ENCODE measurements around the gene PSTPIP1. TPM values are rescaled to one million over a fixed set of nuclear protein-coding genes. Genes with fewer than 3 reads are reported as not detected.
A peak's percentile ranks its signal among the peaks of the same experiment; 100 is the strongest.

Gene PSTPIP1
- total RNA-seq, 2 donors from 2014 or later = 141 to 152 TPM

DNA sequence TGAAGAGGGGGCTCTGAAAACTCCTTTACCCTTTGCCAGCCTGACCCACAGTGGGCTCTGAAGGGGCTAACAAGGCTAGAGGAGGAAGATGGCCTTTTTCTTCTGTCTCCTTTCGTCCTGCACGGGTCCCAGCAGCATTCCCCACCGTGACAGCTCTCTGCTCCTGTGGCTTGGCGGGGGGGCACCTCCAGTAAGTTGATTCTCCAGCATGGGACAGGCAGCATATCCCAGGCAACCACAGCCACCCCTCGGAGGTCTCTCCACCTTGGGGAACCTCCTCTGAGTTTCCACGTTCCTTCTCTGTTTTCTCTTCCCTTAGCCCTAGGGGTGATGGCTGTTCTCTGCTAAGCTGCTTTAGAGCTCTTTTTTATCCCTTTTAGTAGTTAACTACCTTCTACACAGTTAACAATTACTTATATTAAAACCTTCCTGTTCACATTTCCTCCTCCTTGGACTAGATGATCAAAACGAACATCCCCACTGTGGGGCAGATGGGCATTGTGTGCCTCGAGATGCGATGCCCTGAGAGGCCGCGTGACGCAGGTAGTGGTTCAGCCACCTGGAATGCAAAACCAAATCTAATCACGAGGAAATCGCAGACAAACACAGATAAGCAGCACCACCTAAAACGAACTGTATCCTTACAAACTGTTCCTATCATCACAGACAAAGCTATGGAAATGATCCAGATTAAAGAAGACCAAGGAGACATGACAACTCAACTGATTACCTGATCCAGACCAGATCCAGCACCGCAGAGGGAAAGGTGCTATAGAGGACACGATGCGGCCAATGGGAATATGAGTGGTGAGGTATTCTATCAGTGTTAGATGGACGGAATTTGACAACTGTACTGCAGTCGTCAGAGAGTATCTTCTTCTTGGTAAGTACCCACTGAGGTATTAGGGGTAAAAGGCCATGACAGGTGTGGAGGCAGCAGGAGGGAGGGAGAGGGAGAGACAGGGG lies 48.3 kb downstream of the PSTPIP1 start:
- no peaks in the 10 kb centered on the region for H3K4me1 Mint-ChIP-seq (ENCODE audit: low read depth)
- no peaks in the 10 kb centered on the region for H3K27me3 Mint-ChIP-seq (ENCODE audit: low read depth)
- H3K4me3 Mint-ChIP-seq = no peak overlapping the region
- peak overlapping the region; percentile 7 for H3K27ac Mint-ChIP-seq
- H3K9me3 Mint-ChIP-seq = no peaks in the 10 kb centered on the region
- H3K36me3 Mint-ChIP-seq (ENCODE audit: insufficient read depth in 2 of 2) = peaks cover 11 to 12% of the 10 kb centered on the region in 2 donors
- no peak for DNase-seq
- peak in 1 of 2 donors; percentile 3 for ATAC-seq (replicated peaks in 1 of 2)

DNA sequence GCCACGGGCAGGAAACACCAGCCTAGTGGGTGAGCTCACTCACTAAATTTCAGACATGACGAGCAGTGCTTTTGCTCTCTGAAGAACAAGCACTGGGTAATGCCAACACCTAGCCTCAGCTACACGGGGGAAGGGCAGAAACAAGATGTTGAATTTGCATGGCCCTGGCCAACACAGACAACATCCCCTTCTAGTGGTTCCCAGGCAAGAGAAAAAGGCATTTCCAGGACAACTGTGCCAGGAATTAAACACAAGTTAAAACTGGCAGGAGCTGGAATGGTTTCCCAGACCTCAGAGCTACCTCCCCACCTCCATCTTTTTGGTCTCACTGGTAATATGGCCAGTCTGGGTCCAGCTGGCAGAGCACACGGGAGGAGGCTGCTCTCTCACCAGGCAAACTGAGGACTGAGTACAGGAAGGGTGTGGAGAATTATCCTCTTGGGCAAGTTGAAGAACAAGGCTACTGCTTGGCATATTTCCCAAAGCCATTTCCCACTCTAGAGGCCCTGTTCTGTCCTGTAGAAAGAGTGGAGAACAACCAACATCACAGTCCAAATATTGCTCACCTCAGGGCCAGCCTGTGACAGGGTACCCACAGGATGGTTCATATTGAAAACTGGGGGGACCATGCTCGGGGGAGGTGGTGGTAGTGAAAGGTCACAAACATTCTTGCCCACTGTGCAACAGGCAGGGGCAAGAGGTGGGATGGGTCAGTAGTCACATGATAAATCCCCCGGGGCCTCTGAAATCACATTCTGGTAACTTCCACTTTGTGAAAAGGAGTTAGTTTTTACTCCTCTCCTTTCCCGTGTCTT lies 49.5 kb downstream of the PSTPIP1 start:
- peak; percentile 18 to 20 for ATAC-seq (replicated peaks in 1 of 2)
- Mint-ChIP-seq H3K27ac (no peak overlapping the region), H3K27me3 (ENCODE audit: low read depth) (no peaks in the 10 kb centered on the region), H3K36me3 (ENCODE audit: insufficient read depth in 2 of 2) (peaks cover 11 to 12% of the 10 kb centered on the region in 2 donors), H3K4me3 (no peak overlapping the region), H3K9me3 (no peaks in the 10 kb centered on the region), H3K4me1 (ENCODE audit: low read depth) (no peaks in the 10 kb centered on the region)
- DNase-seq = no peak

DNA sequence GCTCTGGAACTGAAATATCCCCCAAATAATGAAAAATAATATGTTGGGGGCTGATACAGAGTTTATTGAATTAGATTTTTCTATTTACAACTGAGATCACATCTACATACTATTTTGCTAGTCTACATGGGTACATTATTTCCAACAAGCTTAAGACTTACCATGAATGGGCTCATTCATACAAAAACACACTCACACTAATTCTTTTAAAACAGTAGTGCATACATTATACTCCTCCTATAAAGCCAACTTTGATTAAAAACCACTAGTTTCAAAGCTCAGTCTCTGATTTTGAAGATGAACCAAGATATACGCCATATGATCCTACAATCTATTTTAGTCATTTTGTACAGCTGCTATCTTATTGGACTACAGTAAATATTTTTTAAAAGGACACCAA lies 51.1 kb downstream of the PSTPIP1 start:
- peak overlapping the region; percentile 25 for H3K27ac Mint-ChIP-seq
- H3K4me3 Mint-ChIP-seq = no peak overlapping the region
- no peak for ATAC-seq (replicated peaks in 1 of 2)
- H3K36me3 Mint-ChIP-seq (ENCODE audit: insufficient read depth in 2 of 2) = peaks cover 7 to 14% of the 10 kb centered on the region in 2 donors
- H3K9me3 Mint-ChIP-seq = no peaks in the 10 kb centered on the region
- DNase-seq = no peak
- no peaks in the 10 kb centered on the region for H3K27me3 Mint-ChIP-seq (ENCODE audit: low read depth)
- no peaks in the 10 kb centered on the region for H3K4me1 Mint-ChIP-seq (ENCODE audit: low read depth)

DNA sequence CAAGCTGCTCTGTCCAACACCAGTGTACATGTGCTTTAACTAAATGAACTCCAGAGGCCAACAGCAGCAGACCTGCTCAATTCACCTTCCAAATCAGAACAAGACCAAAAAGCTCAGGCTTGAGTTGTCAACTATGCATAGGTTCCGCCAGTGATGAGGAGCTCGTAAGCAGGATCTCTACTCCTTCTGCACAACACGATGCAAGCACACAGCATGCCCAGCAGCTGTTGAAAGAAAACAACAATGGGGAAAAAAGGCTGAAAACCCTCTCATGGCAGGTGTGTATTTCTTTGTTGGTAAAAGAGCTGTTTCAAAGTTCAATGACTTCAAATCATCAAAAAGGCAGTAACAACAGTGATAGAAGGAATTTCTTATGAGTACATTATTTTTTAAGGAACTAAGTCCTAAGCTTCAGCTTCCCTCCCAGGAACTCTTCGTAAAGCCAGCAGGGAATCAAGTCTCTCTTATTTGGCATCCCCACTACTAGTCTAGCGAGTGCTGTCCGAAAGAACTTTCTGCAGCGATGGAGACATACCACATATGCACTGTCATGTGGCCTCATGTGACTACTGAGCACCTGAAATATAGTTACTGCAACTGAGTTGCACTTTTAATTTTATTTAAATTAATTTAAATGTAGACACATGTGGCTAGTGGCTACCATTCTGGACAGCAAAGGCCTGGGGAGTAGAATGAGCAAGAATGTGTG lies 51.9 kb downstream of the PSTPIP1 start:
- Mint-ChIP-seq H3K36me3 (ENCODE audit: insufficient read depth in 2 of 2) (peaks cover 7 to 14% of the 10 kb centered on the region in 2 donors), H3K27me3 (ENCODE audit: low read depth) (no peaks in the 10 kb centered on the region), H3K27ac (no peak overlapping the region), H3K4me1 (ENCODE audit: low read depth) (no peaks in the 10 kb centered on the region), H3K4me3 (no peak overlapping the region), H3K9me3 (no peaks in the 10 kb centered on the region)
- ATAC-seq (replicated peaks in 1 of 2) (no peak), DNase-seq (no peak)

DNA sequence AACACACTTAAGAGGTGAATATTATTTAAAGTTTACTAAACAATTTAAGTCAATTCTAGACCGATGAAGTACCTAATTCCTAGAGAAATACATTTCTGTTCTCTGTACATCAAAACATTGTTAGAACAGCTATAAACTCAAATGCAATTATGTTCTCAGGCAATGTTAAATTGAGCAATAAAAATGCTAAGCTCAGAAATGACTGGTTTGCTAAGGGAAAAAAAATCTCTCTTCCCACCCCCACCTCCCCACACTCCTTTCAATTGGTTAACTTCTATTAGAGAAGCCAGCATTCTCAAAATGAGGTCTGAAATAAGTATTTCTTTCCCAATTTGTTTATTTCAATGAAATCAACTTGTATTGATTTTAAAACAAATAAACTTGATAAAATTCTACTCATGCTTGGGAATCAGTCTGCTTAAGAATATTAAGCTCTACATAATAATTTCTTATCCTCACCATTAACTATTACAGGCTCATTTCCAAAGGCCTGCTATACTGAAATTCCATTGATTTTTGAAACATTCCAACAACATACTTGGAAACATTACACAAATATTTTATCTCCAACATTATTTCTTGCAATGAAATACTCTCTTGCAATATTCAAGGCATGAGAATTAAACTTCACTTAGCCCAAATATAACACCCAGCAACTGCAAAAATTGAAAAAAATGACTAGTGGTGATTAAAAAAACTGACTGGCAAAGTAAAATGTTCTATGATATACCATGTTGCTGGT lies 53.4 kb downstream of the PSTPIP1 start:
- no peaks in the 10 kb centered on the region for H3K9me3 Mint-ChIP-seq
- H3K27me3 Mint-ChIP-seq (ENCODE audit: low read depth) = no peaks in the 10 kb centered on the region
- no peaks in the 10 kb centered on the region for H3K4me1 Mint-ChIP-seq (ENCODE audit: low read depth)
- H3K27ac Mint-ChIP-seq = peak overlapping the region; percentile 40
- ATAC-seq (replicated peaks in 1 of 2) = no peak
- no peak for DNase-seq
- no peak overlapping the region for H3K4me3 Mint-ChIP-seq
- H3K36me3 Mint-ChIP-seq (ENCODE audit: insufficient read depth in 2 of 2) = peaks cover 11 to 14% of the 10 kb centered on the region in 2 donors

DNA sequence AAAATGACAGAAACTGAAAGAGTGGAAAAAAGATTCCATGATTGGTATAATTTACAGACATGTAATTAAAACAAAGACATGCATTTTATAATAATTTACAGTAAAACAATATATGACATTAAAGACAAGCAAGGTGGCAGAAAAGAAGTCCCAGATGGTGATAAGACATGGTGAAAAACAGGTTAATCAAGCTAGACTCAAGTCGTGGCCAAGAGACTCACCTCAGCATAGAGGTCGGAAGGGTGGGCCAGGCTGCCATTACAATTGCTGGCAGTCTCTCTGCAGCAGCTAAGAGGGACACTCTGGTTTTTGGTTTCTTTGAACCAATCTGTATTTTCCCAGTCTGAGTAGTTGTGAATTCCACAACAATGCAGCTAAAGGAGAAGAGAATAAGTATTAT lies 57.6 kb downstream of the PSTPIP1 start:
- ATAC-seq (replicated peaks in 1 of 2) = no peak
- no peak overlapping the region for H3K4me3 Mint-ChIP-seq
- H3K4me1 Mint-ChIP-seq (ENCODE audit: low read depth) = peaks cover 16% of the 10 kb centered on the region
- H3K36me3 Mint-ChIP-seq (ENCODE audit: insufficient read depth in 2 of 2) = peaks cover 3 to 7% of the 10 kb centered on the region in 2 donors
- no peak for DNase-seq
- peak overlapping the region; percentile 9 for H3K27ac Mint-ChIP-seq
- H3K9me3 Mint-ChIP-seq = no peaks in the 10 kb centered on the region
- H3K27me3 Mint-ChIP-seq (ENCODE audit: low read depth) = no peaks in the 10 kb centered on the region

DNA sequence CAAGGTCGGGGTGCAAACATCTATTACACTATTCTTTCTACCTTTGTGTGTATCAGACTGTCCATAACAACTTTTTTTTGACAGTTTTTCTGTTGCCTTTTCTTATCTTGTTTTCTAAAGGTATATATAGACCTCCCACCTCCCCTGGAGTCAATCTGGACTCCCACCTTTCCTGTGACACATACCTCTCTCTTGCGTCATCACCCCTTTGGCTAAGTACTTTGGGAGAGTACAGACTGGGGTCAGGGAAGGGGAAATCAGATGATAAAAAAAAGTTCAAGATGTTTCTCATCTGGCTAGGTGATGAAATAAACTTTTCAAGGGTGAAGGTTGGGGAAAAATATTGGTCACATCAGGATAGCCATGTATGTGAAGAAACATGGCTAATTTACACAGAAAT lies 58.8 kb downstream of the PSTPIP1 start:
- H3K4me1 Mint-ChIP-seq (ENCODE audit: low read depth) = peaks cover 28% of the 10 kb centered on the region
- no peak for ATAC-seq (replicated peaks in 1 of 2)

DNA sequence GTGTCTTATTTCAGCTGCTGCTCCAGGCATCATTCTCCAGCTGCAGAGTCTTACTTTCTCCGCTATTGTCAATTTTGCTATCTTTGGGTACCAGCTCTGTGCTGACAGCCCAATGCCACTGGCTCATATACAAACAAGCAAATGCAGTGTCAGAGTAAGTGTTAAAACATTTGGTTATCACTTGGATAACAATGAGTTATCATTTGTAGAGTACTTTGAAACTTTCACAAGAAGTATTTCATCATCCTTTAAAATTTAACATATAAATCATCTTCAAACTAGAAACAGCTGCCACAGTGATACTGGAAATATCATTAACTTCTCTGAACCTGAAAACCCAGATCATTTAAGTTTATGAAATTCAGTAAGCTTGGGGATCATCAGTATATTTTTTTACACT lies 62.1 kb downstream of the PSTPIP1 start:
- H3K36me3 Mint-ChIP-seq (ENCODE audit: insufficient read depth in 2 of 2) = peaks cover 2 to 3% of the 10 kb centered on the region in 2 donors
- peak overlapping the region; percentile 62 for H3K27ac Mint-ChIP-seq
- ATAC-seq (replicated peaks in 1 of 2) (peak; percentile 51 to 66), DNase-seq (no peak)
- peak overlapping the region in 1 of 2 donors; percentile 38 for H3K4me3 Mint-ChIP-seq
- H3K4me1 Mint-ChIP-seq (ENCODE audit: low read depth) = peaks cover 43% of the 10 kb centered on the region
- no peaks in the 10 kb centered on the region for H3K9me3 Mint-ChIP-seq
- no peaks in the 10 kb centered on the region for H3K27me3 Mint-ChIP-seq (ENCODE audit: low read depth)

More for the DNA sequence above, 58.8 kb downstream of the PSTPIP1 start:
- Mint-ChIP-seq H3K36me3 (ENCODE audit: insufficient read depth in 2 of 2) (peaks cover 3 to 7% of the 10 kb centered on the region in 2 donors), H3K27ac (peak overlapping the region; percentile 56), H3K27me3 (ENCODE audit: low read depth) (no peaks in the 10 kb centered on the region), H3K9me3 (no peaks in the 10 kb centered on the region), H3K4me3 (no peak overlapping the region)
- no peak for DNase-seq

DNA sequence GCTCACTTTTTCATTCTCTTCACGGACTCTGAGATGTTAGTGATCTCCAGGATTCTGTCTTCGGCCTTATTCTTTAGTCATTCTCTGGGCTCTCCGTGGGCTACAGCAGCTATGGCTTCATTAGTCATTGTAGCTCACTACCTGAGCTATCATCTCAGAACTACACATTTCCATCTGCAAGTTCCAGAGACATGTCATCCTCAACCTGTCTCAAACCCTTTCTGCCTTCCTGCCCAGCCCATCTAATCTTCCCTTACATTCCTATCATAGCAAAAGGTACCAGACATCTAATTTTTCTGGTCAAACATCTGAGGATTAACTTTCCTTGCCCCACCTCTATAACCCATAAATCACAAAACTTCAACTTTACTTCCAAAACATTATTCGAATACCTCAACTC lies 62.8 kb downstream of the PSTPIP1 start:
- H3K4me1 Mint-ChIP-seq (ENCODE audit: low read depth) = peaks cover 48% of the 10 kb centered on the region
- H3K4me3 Mint-ChIP-seq = peak overlapping the region; percentile 11 to 46
- H3K27ac Mint-ChIP-seq = peak overlapping the region; percentile 6
- ATAC-seq (replicated peaks in 1 of 2) (peak; percentile 82 to 93), DNase-seq (peak in 1 of 2 donors; percentile 23)
- H3K9me3 Mint-ChIP-seq = no peaks in the 10 kb centered on the region
- no peaks in the 10 kb centered on the region for H3K27me3 Mint-ChIP-seq (ENCODE audit: low read depth)
- no peaks in the 10 kb centered on the region for H3K36me3 Mint-ChIP-seq (ENCODE audit: insufficient read depth in 2 of 2)

DNA sequence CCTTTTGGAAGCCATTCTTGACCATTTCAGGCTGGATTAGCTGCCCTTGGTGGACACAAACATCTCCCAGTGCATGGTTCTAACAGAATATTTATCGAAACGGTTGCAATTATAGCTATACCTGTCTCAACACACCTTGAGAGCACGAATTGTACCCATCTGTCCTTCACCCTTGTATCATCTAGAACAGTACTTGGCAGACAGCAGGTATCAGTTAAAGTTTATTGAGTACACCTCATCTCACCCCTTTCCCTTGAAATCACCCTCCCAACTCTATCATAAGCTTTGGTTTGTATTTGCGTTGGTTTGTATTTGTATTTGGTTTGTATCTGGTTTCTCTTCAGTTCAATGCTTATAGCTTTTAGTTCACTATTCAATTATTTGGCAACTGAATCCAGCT lies 63.5 kb downstream of the PSTPIP1 start:
- DNase-seq (no peak), ATAC-seq (replicated peaks in 1 of 2) (no peak)
- H3K9me3 Mint-ChIP-seq = no peaks in the 10 kb centered on the region
- peaks cover 55% of the 10 kb centered on the region for H3K4me1 Mint-ChIP-seq (ENCODE audit: low read depth)
- no peaks in the 10 kb centered on the region for H3K27me3 Mint-ChIP-seq (ENCODE audit: low read depth)
- H3K27ac Mint-ChIP-seq = no peak overlapping the region
- H3K4me3 Mint-ChIP-seq = no peak overlapping the region
- H3K36me3 Mint-ChIP-seq (ENCODE audit: insufficient read depth in 2 of 2) = no peaks in the 10 kb centered on the region

DNA sequence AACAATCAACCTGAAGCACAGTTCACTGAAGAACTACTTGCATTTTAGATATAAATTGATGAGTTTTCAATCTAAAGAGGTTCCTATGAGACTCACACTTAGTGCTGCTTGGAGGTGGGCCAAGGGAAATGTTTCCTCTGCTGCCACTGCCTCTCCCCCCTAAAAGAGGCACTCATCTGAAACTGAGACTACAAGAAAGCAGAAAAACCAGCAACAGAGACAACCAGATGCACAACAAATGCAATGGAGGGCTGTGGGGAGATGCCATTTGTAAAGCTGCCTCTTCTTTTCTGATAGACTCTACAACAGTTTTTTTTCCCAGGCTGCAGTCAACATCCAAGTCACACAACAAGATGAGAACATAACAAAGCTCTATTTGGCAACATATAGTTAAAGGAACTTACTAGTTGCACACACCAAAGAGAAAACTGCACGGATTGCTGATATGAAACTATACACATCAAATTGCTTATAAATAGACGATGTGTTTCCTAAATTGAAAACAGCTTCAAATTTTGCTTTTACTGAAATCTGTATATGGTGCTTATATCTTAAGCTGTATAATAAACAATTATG lies 64.9 kb downstream of the PSTPIP1 start:
- ATAC-seq (replicated peaks in 1 of 2) (no peak), DNase-seq (no peak)
- Mint-ChIP-seq H3K27me3 (ENCODE audit: low read depth) (no peaks in the 10 kb centered on the region), H3K27ac (no peak overlapping the region), H3K9me3 (no peaks in the 10 kb centered on the region), H3K4me3 (peak overlapping the region; percentile 14 to 38), H3K36me3 (ENCODE audit: insufficient read depth in 2 of 2) (no peaks in the 10 kb centered on the region), H3K4me1 (ENCODE audit: low read depth) (peaks cover 61% of the 10 kb centered on the region)

DNA sequence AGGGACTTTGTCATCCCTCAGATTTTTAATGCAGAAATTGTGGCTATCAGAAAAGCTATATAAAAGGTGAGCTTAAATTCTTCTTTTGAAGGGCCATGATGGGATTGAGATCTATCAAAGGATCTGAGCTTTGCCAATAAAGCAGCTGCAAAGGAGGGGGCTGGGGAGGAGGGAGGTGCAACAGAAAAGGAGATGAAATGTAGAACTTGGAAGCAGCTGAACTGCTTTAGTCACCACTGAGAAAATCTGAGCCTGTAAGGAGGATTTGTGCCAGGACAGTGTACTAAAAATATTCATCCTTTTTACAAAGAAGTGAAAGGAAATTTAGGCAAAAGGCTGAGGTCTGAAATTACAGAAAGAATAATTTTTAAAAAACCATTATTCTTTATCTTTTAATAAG lies 65.6 kb downstream of the PSTPIP1 start:
- Mint-ChIP-seq H3K36me3 (ENCODE audit: insufficient read depth in 2 of 2) (no peaks in the 10 kb centered on the region), H3K4me3 (no peak overlapping the region), H3K27ac (no peak overlapping the region), H3K9me3 (no peaks in the 10 kb centered on the region), H3K4me1 (ENCODE audit: low read depth) (peaks cover 65% of the 10 kb centered on the region), H3K27me3 (ENCODE audit: low read depth) (no peaks in the 10 kb centered on the region)
- ATAC-seq (replicated peaks in 1 of 2) (no peak), DNase-seq (no peak)
